Right lobe of liver (tissue), 6 donors: ENCODE results near the gene LCP2. TPM values are rescaled to one million over a fixed set of nuclear protein-coding genes. Genes with fewer than 3 reads are reported as not detected.

Experiments used
- ATAC-seq, 4 donors: fragments of 200-7000 bp; cut with Tn5 transposase; one replicate each; pipeline ENCODE4 v1.9.1; 2020; ENCODE audit warnings: mild to moderate bottlenecking in 4 of 4, moderate library complexity in 4 of 4
- DNase-seq, 3 donors: peaks; one replicate each; pipeline ENCODE4 v3.0.0-alpha.2; 2020
- H3K27ac ChIP-seq, 3 donors: fragments of 200-600 bp; one replicate each; pipeline ENCODE4 v1.8.0; 2022
- H3K27me3 ChIP-seq, 2 donors: fragments of 200-600 bp; one replicate each; pipeline ENCODE4 v1.8.0; 2022
- H3K36me3 ChIP-seq, 4 donors: fragments of 200-600 bp; sonication (generic) in 1 of 4; one replicate each; pipeline versions ENCODE4 v1.5.1 to v1.8.0; 2017 to 2022; ENCODE audit warnings: control low read depth in 1 of 4
- H3K4me1 ChIP-seq, 4 donors: fragments of 200-600 bp; sonication (generic) in 1 of 4; one replicate each; pipeline versions ENCODE4 v1.5.1 to v1.8.0; 2017 to 2022; ENCODE audit warnings: control low read depth in 1 of 4
- H3K4me3 ChIP-seq, 3 donors: fragments of 200-600 bp; one replicate each; pipeline ENCODE4 v1.8.0; 2022
- H3K9me3 ChIP-seq, 4 donors: fragments of 200-600 bp; sonication (generic) in 1 of 4; one replicate each; pipeline versions ENCODE4 v1.5.1 to v1.8.0; 2017 to 2022; ENCODE audit warnings: control low read depth in 1 of 4
- CTCF ChIP-seq, 4 donors: fragments of 200-600 bp in 3 of 4; fragments of 450-650 bp in 1 of 4; IDR thresholded peaks; one replicate each; pipeline versions ENCODE4 v1.5.1 to v1.8.0; 2016 to 2022; ENCODE audit warnings: antibody characterized with exemption in 4 of 4, mild to moderate bottlenecking in 2 of 4
- POLR2A ChIP-seq: fragments of 450-650 bp; IDR thresholded peaks from one replicate; pipeline ENCODE4 v1.6.1; 2017; ENCODE audit warnings: antibody characterized with exemption, mild to moderate bottlenecking
- WGBS: methylation state at CpG from one replicate; pipeline ENCODE4 v1.1.6; 2018; ENCODE audit warnings: low coverage, low lambda C conversion rate; ENCODE audit not compliant: insufficient coverage; ENCODE audit errors: missing lambda C conversion rate; 5-methylcytosine and 5-hydroxymethylcytosine counted together
- intact Hi-C, 2 donors: fragments of 100-400 bp; cut with DNase I; formaldehyde crosslinking; loops; one replicate each; pipeline versions ENCODE4 v1.11.2 to v1.14.1; 2022
- total RNA-seq, 6 experiments: library from RNA; depleted of rRNA in 2 of 6; stranded (reverse); fragments of >200 nt in 2 of 6; fragmentation: NEBNext Ultra II Directional in 3 of 6; extraction: Animal tissue kit (Norgen Biotek cat#: 25700) in 3 of 6; gene quantifications; one replicate each; pipeline versions ENCODE4 v1.1.0 to v1.2.4, GENCODE V29; 2016 to 2023
- donor health status: DM: no; HTN: yes; CAD: no.
- donor health status: DM: no; HTN: no; CAD: no.
- donor health status: DM: no; HTN: no; CAD: no.
- donor health status: DM: no; HTN: yes; CAD: no.
- donor health status: DM: no; HTN: yes; CAD: no.

LCP2 gene
- total RNA-seq, 6 experiments from 2014 or later: 4.4 to 20.5 (median 10.1) TPM

GRCh38 chr5:170294057-170294456 lies 3.5 kb downstream of the LCP2 start:
- H3K27ac ChIP-seq: no peak overlapping the region
- ATAC-seq (no peak), DNase-seq (no peak)
- intact Hi-C loops: no loop called here
- H3K4me1 ChIP-seq: no peaks in the 10 kb centered on the region
- WGBS: 30% methylated on average over 3 of the region's 3 CpGs
- peaks cover 0 to 3% (median 0%) of the 10 kb centered on the region in 4 donors for H3K36me3 ChIP-seq
- no peak for TF ChIP-seq CTCF (IDR thresholded peaks at IDR 0.05)
- no peak for TF ChIP-seq POLR2A
- H3K4me3 ChIP-seq: no peak overlapping the region
- H3K27me3 ChIP-seq: no peaks in the 10 kb centered on the region
- H3K9me3 ChIP-seq: no peaks in the 10 kb centered on the region

DNA sequence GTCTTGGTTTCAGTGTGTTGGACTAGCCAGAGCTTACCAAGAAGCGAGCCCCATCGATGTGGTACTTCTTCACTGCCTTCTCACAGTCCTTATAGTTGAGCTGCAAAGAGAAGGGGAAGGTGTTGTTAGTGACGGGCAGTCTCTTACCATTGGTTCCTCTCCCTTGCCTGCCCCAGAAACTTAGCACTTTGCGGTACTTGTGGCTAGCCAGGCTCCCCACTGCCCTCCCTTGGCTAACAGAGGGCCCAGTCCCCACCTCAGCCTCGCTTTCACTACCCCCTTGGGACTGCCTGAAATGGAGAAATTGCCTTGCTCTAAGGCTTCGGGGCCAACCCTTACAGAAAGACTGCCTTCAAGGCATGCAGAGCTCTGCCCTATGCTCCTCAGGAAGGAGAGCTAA lies 4.3 kb downstream of the LCP2 start:
- H3K4me1 ChIP-seq: no peaks in the 10 kb centered on the region
- no peaks in the 10 kb centered on the region for H3K9me3 ChIP-seq
- no peak overlapping the region for H3K27ac ChIP-seq
- ATAC-seq: peak; percentile 55 to 73 (median 68)
- no peak for TF ChIP-seq POLR2A
- no peak for TF ChIP-seq CTCF (IDR thresholded peaks at IDR 0.05)
- intact Hi-C loops: no loop called here
- WGBS: 42% methylated on average over 2 of the region's 6 CpGs
- no peaks in the 10 kb centered on the region for H3K27me3 ChIP-seq
- H3K4me3 ChIP-seq: no peak overlapping the region
- peak in 2 of 3 donors; percentile 58 to 77 for DNase-seq
- peaks cover 0 to 3% (median 0%) of the 10 kb centered on the region in 4 donors for H3K36me3 ChIP-seq

DNA sequence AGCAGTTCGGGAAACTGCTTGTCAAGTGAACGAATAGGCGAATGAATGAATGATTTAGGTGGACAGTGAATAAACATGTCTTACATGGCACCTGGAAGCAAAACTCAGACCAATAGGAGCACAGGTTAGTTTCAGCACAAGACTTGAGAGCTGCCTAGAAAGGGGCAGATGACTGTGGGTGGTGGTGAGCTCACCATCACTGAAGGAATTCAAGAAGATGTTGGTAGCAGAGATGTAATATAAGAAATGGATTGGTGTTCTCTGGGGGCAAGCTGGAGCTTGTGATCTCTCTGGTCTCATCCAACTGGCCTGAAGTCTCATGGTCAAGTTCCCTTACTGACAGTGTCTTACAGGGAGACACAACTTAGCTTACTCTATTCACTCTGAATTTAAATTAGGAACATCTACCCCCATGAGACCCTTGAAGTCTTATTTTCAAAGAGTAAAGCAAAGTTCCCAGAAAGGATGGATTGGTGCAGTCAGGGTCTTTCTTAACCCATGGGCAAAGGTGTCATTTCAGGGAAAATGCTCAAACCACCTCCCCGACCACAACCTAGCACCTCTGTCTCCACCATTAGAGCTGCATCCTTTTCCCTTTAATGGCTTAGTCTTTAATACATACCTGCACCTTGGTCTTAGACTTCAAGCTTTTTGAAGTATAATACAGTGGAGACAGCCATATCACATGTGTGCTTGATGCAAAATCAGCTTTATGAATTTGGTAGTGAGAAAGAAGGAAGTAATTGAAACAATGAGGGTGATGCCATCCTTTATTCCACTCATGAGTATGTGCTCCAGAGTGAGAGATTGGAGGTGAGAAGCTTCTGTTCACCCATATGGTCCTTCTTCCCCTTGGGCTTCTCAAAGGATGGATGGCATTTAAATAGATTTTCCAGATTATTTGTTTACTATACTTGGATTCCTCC lies 5.1 kb downstream of the LCP2 start:
- Histone ChIP-seq H3K4me1 (no peaks in the 10 kb centered on the region), H3K9me3 (no peaks in the 10 kb centered on the region), H3K4me3 (no peak overlapping the region), H3K36me3 (peaks cover 0 to 3% (median 0%) of the 10 kb centered on the region in 4 donors), H3K27me3 (no peaks in the 10 kb centered on the region), H3K27ac (no peak overlapping the region)
- TF ChIP-seq CTCF (IDR thresholded peaks at IDR 0.05): no peak
- no peak for TF ChIP-seq POLR2A
- ATAC-seq (no peak), DNase-seq (no peak)
- intact Hi-C loops: no loop called here
- 39% methylated on average over 4 of the region's 4 CpGs for WGBS

DNA sequence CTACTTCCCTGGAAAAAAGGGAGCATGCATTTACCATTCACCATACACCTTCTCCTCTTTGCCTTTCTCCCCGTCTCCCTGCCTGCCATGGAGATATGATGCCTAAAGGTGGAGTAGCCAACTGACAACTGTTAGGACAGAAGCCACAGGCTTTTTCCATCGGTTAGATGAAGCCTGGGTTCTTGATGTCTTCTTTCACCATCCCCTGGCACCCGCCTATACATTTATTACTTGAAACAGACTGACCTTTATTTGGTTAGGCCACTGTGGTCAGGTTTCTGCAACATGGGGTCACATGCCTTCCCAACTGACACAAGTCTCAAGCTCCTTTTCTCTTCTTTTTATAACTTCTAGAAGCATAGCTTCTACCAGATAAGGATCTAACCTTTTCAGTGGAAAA lies 7.1 kb downstream of the LCP2 start:
- 37% methylated on average over 3 of the region's 3 CpGs for WGBS
- no peak overlapping the region for H3K27ac ChIP-seq
- H3K4me3 ChIP-seq: no peak overlapping the region
- no peaks in the 10 kb centered on the region for H3K9me3 ChIP-seq
- H3K36me3 ChIP-seq: peaks cover 0 to 3% (median 0%) of the 10 kb centered on the region in 4 donors
- intact Hi-C loops: no loop called here
- no peak for DNase-seq
- no peaks in the 10 kb centered on the region for H3K4me1 ChIP-seq
- H3K27me3 ChIP-seq: no peaks in the 10 kb centered on the region
- ATAC-seq: no peak
- no peak for TF ChIP-seq CTCF (IDR thresholded peaks at IDR 0.05)
- no peak for TF ChIP-seq POLR2A
